ENCODE results near the gene DIRAS1.
"Not testable (repeated sequence)": the region's sequence is repeated elsewhere in the genome, so short reads cannot be mapped to it uniquely, and the experiment has no call there.

Gene DIRAS1

GRCh38 chr19:2675892-2676291, 45.3 kb downstream of the DIRAS1 start:
- in situ Hi-C loops (cut with HindIII; ENCODE audit: low pct_ligation_motif_present, low sequenced_read_pairs): no loop called here
- no peak overlapping the region for H3K4me3 ChIP-seq (ENCODE audit: low read depth, low read length)
- no peaks in the 10 kb centered on the region for H3K36me3 ChIP-seq (replicated peaks)
- TF ChIP-seq, protein P1, sequence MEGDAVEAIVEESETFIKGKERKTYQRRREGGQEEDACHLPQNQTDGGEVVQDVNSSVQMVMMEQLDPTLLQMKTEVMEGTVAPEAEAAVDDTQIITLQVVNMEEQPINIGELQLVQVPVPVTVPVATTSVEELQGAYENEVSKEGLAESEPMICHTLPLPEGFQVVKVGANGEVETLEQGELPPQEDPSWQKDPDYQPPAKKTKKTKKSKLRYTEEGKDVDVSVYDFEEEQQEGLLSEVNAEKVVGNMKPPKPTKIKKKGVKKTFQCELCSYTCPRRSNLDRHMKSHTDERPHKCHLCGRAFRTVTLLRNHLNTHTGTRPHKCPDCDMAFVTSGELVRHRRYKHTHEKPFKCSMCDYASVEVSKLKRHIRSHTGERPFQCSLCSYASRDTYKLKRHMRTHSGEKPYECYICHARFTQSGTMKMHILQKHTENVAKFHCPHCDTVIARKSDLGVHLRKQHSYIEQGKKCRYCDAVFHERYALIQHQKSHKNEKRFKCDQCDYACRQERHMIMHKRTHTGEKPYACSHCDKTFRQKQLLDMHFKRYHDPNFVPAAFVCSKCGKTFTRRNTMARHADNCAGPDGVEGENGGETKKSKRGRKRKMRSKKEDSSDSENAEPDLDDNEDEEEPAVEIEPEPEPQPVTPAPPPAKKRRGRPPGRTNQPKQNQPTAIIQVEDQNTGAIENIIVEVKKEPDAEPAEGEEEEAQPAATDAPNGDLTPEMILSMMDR (IDR thresholded peaks at IDR 0.05; ENCODE audit: low read depth, low read length, missing control alignments): no peak
- H3K27me3 ChIP-seq (replicated peaks): peaks cover 12% of the 10 kb centered on the region
- H3K27ac ChIP-seq: no peak overlapping the region
- DNase-seq: no peak

DNA sequence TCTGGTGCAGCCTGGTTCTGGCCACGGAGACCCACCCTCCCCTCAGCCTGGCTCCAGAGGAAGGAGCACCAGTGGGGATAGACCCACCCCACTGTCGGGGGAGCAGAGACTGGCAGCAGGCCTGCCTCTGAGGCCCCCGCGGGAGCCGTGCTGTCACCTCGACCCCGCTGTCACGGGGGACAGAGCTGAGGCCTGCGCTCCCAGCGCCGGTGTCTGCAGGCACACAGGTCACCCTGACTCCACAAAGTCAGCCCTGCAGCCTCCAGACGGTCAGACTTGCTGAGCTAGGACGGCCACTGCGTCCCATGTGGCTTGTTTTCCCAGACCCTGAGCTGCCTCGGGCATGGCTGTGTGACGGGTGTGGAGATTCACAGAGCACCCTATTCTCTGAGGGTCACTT, 51.0 kb downstream of the DIRAS1 start:
- no peak for DNase-seq
- in situ Hi-C loops (cut with HindIII; ENCODE audit: low pct_ligation_motif_present, low sequenced_read_pairs): no loop called here
- H3K36me3 ChIP-seq (replicated peaks): no peaks in the 10 kb centered on the region
- TF ChIP-seq, protein P1 (IDR thresholded peaks at IDR 0.05; ENCODE audit: low read depth, low read length, missing control alignments): no peak
- no peak overlapping the region for H3K4me3 ChIP-seq (ENCODE audit: low read depth, low read length)
- H3K27me3 ChIP-seq (replicated peaks): peaks cover 2% of the 10 kb centered on the region
- H3K27ac ChIP-seq: no peak overlapping the region

GRCh38 chr19:2668175-2668763, 52.9 kb downstream of the DIRAS1 start:
- H3K27me3 ChIP-seq (replicated peaks): no peaks in the 10 kb centered on the region
- in situ Hi-C loops (cut with HindIII; ENCODE audit: low pct_ligation_motif_present, low sequenced_read_pairs): no loop called here
- DNase-seq: no peak
- H3K4me3 ChIP-seq (ENCODE audit: low read depth, low read length): no peak overlapping the region
- H3K27ac ChIP-seq: no peak overlapping the region
- H3K36me3 ChIP-seq (replicated peaks): no peaks in the 10 kb centered on the region
- TF ChIP-seq, protein P1 (IDR thresholded peaks at IDR 0.05; ENCODE audit: low read depth, low read length, missing control alignments): no peak

DNA sequence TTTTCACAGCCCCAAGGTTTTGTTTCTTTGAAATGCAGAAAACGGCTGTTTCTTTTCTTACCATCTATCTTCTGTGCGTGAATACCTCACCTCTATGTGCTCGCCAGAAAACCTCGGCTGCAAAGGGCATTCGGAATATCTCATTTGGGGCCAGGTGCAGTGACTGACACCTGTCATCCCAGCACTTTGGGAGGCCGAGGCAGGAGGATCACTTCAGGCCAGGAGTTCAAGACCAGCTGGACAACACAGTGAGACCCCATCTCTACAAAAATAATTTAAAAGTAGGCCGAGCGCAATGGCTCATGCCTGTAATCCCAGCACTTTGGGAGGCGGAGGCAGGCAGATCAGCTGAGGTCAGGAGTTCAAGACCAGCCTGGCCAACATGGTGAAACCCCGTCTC, 53.8 kb downstream of the DIRAS1 start:
- H3K4me3 ChIP-seq (ENCODE audit: low read depth, low read length); H3K27ac ChIP-seq; H3K27me3 ChIP-seq (replicated peaks); DNase-seq; H3K36me3 ChIP-seq (replicated peaks); in situ Hi-C loops (cut with HindIII; ENCODE audit: low pct_ligation_motif_present, low sequenced_read_pairs): not testable (repeated sequence)

- TF ChIP-seq, protein P1 (IDR thresholded peaks at IDR 0.05; ENCODE audit: low read depth, low read length, missing control alignments): no peak
Observed at GRCh38 chr19:2666344-2666994, 54.7 kb downstream of the DIRAS1 start.

DNA sequence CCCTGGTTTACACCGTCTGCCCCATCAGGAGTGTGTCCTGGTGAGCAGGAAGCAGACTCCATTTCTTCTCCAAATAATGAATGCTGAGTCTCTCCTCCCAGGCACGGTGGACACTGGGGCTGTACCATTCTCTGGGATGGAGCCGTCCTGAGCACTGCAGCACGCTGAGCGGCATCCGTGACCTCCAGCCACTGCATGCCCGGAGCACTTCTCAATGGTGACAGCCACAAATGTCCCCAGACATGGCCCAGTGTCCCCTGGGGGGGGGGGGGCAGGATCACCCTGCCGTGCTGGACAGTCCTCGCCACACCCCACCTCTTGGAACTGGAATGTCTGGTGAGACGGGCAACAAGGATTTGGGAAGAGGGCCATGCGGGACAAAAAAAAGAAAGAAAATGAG, 56.1 kb downstream of the DIRAS1 start:
- H3K4me3 ChIP-seq (ENCODE audit: low read depth, low read length): no peak overlapping the region
- no peak overlapping the region for H3K27ac ChIP-seq
- TF ChIP-seq, protein P1 (IDR thresholded peaks at IDR 0.05; ENCODE audit: low read depth, low read length, missing control alignments): no peak
- H3K36me3 ChIP-seq (replicated peaks): no peaks in the 10 kb centered on the region
- no peak for DNase-seq
- in situ Hi-C loops (cut with HindIII; ENCODE audit: low pct_ligation_motif_present, low sequenced_read_pairs): no loop called here
- no peaks in the 10 kb centered on the region for H3K27me3 ChIP-seq (replicated peaks)

More at GRCh38 chr19:2666344-2666994, 54.7 kb downstream of the DIRAS1 start:
- Histone ChIP-seq H3K4me3 (ENCODE audit: low read depth, low read length) (no peak overlapping the region), H3K27ac (no peak overlapping the region), H3K36me3 (replicated peaks) (no peaks in the 10 kb centered on the region), H3K27me3 (replicated peaks) (no peaks in the 10 kb centered on the region)
- no peak for DNase-seq
- in situ Hi-C loops (cut with HindIII; ENCODE audit: low pct_ligation_motif_present, low sequenced_read_pairs): no loop called here

Measured in brain microvascular endothelial cell (primary cell).